Measurements from ENCODE around the gene FXYD2.

DNA sequence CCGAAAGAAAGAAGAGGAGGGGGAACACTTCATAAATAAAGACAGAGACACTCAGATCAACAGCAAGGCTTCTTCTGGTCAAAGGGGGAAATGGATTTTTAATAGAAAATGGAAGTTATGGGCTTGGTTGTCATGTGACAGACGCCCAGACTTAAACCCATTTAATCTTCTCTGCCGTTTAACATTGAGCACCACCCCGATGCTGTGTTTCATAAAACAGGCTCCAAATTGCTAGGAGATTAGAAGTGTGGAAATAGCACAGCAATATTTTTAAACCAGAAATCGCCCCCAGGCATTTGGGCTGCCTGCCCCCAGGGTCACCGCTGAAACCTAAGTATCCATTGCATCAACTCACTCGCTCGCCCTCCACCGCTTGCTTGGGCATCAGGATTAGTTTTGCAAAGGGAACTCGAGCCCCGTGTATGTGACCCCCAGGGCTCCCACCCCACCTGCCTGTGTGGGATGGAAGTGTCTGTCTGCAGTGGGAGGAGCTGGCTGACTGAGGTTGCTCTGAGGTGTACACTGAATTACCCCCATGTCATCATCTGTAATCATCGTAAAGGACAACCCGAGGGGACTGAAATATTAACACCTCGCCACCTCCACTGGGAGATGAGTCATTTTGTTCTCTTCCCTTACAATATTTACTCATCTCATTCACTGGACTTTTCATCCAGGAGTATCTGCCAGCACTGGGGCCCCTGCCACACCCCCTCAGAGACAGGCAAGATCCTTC is 38.2 kb downstream of the FXYD2 start:
- no peak for TF ChIP-seq POLR2A (IDR thresholded peaks at IDR 0.05)
- TF ChIP-seq, protein P1, sequence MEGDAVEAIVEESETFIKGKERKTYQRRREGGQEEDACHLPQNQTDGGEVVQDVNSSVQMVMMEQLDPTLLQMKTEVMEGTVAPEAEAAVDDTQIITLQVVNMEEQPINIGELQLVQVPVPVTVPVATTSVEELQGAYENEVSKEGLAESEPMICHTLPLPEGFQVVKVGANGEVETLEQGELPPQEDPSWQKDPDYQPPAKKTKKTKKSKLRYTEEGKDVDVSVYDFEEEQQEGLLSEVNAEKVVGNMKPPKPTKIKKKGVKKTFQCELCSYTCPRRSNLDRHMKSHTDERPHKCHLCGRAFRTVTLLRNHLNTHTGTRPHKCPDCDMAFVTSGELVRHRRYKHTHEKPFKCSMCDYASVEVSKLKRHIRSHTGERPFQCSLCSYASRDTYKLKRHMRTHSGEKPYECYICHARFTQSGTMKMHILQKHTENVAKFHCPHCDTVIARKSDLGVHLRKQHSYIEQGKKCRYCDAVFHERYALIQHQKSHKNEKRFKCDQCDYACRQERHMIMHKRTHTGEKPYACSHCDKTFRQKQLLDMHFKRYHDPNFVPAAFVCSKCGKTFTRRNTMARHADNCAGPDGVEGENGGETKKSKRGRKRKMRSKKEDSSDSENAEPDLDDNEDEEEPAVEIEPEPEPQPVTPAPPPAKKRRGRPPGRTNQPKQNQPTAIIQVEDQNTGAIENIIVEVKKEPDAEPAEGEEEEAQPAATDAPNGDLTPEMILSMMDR (IDR thresholded peaks at IDR 0.05), result no peak
- no peak for TF ChIP-seq EP300 (IDR thresholded peaks at IDR 0.05)
